Astrocyte (in vitro differentiated cells and primary cell): ENCODE results near the gene GCC1. TPM values are rescaled to one million over a fixed set of nuclear protein-coding genes. Genes with fewer than 3 reads are reported as not detected.

Source experiments
- DNase-seq: peaks from one replicate; pipeline ENCODE4 v3.0.0-alpha.2; 2010; ENCODE audit warnings: low read depth
- FAIRE-seq: peaks from 2 replicates; lab custom pipeline; 2011; peaks lifted over from hg19 to GRCh38; lab: Jason Lieb, UNC
- H2AFZ ChIP-seq: 2 replicates; pipeline ENCODE4 v1.6.0; 2012; ENCODE audit warnings: low read depth, low read length, inconsistent platforms
- H3K27ac ChIP-seq: 2 replicates; pipeline ENCODE4 v1.5.1; 2011; ENCODE audit warnings: low read depth, low read length, inconsistent platforms
- H3K27me3 ChIP-seq: 2 replicates; pipeline ENCODE4 v1.6.0; 2011; ENCODE audit warnings: low read length, inconsistent platforms; ENCODE audit not compliant: insufficient read depth
- H3K36me3 ChIP-seq: 2 replicates; pipeline ENCODE4 v1.5.1; 2011; ENCODE audit warnings: low read length, inconsistent platforms; ENCODE audit not compliant: insufficient read depth
- H3K4me1 ChIP-seq: 2 replicates; pipeline ENCODE4 v1.5.1; 2011; ENCODE audit warnings: low read length, inconsistent platforms; ENCODE audit not compliant: insufficient read depth
- H3K4me2 ChIP-seq: 2 replicates; pipeline ENCODE4 v1.6.0; 2012; ENCODE audit warnings: low read length, inconsistent platforms
- H3K4me3 ChIP-seq: 2 replicates; pipeline ENCODE4 v1.5.1; 2011; ENCODE audit warnings: low read depth, mild to moderate bottlenecking, low read length, inconsistent platforms; ENCODE audit not compliant: insufficient read depth
- H3K79me2 ChIP-seq: 2 replicates; pipeline ENCODE4 v1.6.0; 2012; ENCODE audit warnings: mild to moderate bottlenecking, low read length, inconsistent platforms; ENCODE audit not compliant: insufficient read depth
- H3K9ac ChIP-seq: 2 replicates; pipeline ENCODE4 v1.6.0; 2012; ENCODE audit warnings: mild to moderate bottlenecking, low read length, inconsistent platforms
- H3K9me3 ChIP-seq: 2 replicates; pipeline ENCODE4 v1.5.1; 2012; ENCODE audit warnings: low read depth, mild to moderate bottlenecking, low read length, inconsistent platforms; ENCODE audit not compliant: insufficient read depth
- H4K20me1 ChIP-seq: 2 replicates; pipeline ENCODE4 v1.6.0; 2012; ENCODE audit warnings: low read length, inconsistent platforms; ENCODE audit not compliant: insufficient read depth
- H3K27ac Mint-ChIP-seq: one replicate; pipeline ENCODE4 v1.8.0; 2021; ENCODE audit warnings: mild to moderate bottlenecking, mixed read lengths; ENCODE audit not compliant: unreplicated experiment
- H3K27me3 Mint-ChIP-seq: one replicate; pipeline ENCODE4 v1.8.0; 2021; ENCODE audit warnings: low read depth, mixed read lengths; ENCODE audit not compliant: unreplicated experiment
- H3K36me3 Mint-ChIP-seq: one replicate; pipeline ENCODE4 v1.8.0; 2021; ENCODE audit warnings: low read depth, mixed read lengths; ENCODE audit not compliant: unreplicated experiment
- H3K4me1 Mint-ChIP-seq: one replicate; pipeline ENCODE4 v1.8.0; 2021; ENCODE audit warnings: low read depth, mixed read lengths; ENCODE audit not compliant: unreplicated experiment
- H3K4me3 Mint-ChIP-seq: one replicate; pipeline ENCODE4 v1.8.0; 2021; ENCODE audit warnings: mild to moderate bottlenecking, moderate library complexity, mixed read lengths; ENCODE audit not compliant: unreplicated experiment
- H3K9me3 Mint-ChIP-seq: one replicate; pipeline ENCODE4 v1.8.0; 2021; ENCODE audit warnings: mild to moderate bottlenecking, mixed read lengths; ENCODE audit not compliant: unreplicated experiment
- CTCF ChIP-seq: IDR thresholded peaks from 2 replicates; pipeline ENCODE4 v1.5.1; 2011; ENCODE audit warnings: low read depth, mild to moderate bottlenecking, inconsistent platforms, low read length, moderate library complexity; ENCODE audit not compliant: insufficient read depth
- EZH2 ChIP-seq: IDR thresholded peaks from 2 replicates; pipeline ENCODE4 v1.6.1; 2012; ENCODE audit warnings: mild to moderate bottlenecking, low read length, inconsistent platforms; ENCODE audit not compliant: insufficient read depth
- total RNA-seq: library from RNA; stranded (reverse); gene quantifications from 2 replicates; pipeline ENCODE4 v1.2.1, GENCODE V29; 2021

GCC1 gene
- total RNA-seq, 1 donor from 2014 or later = 28.8 TPM

DNA sequence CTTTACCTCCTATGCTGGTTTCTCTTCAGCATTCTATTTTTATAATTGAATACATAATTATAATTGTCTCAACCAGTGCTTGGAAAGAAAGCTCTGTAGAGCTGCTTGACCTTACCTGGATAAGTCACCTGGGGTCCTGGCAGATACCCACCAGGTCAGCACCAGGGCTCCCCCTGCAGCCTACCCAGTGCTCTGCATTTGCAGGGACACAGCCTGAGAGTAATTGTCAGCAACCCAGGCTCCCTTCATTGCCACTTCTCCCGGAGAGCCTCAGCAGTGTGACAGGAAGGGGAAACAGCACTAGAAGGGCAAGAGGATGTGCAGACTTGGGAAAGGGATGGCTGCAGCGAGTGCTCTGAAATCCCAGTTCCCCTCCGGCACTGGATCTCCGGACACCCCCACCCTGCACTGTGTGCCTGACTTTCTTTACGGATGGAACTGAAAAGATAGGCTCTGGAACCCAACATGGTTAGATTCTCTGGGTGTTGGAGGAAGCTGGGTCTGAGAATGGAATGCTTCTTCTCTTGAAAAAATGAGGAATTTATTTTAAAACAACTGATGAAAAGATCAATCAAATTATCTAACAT is 44.0 kb upstream of the GCC1 start:
- H3K36me3 ChIP-seq = no peaks in the 10 kb centered on the region
- Mint-ChIP-seq H3K36me3 (no peaks in the 10 kb centered on the region), H3K9me3 (no peaks in the 10 kb centered on the region), H3K4me1 (peaks cover 11% of the 10 kb centered on the region), H3K4me3 (no peak overlapping the region), H3K27me3 (no peaks in the 10 kb centered on the region), H3K27ac (no peak overlapping the region)
- H3K9me3 ChIP-seq = no peaks in the 10 kb centered on the region
- no peak for DNase-seq
- H3K4me2 ChIP-seq = no peak overlapping the region
- H4K20me1 ChIP-seq = no peaks in the 10 kb centered on the region
- H3K9ac ChIP-seq = no peak overlapping the region
- H2AFZ ChIP-seq = no peak overlapping the region
- FAIRE-seq = no peak
- H3K79me2 ChIP-seq = no peaks in the 10 kb centered on the region
- no peak overlapping the region for H3K4me3 ChIP-seq
- peaks cover under 1% of the 10 kb centered on the region for H3K4me1 ChIP-seq
- H3K27ac ChIP-seq = no peak overlapping the region
- TF ChIP-seq CTCF = peak; percentile 19
- TF ChIP-seq EZH2 = no peak
- H3K27me3 ChIP-seq = peaks cover 9% of the 10 kb centered on the region

GRCh38 chr7:127628445-127628844 is 43.0 kb upstream of the GCC1 start:
- H3K36me3 ChIP-seq = no peaks in the 10 kb centered on the region
- DNase-seq = no peak
- Mint-ChIP-seq H3K4me1 (peaks cover 11% of the 10 kb centered on the region), H3K9me3 (no peaks in the 10 kb centered on the region), H3K27me3 (no peaks in the 10 kb centered on the region), H3K27ac (no peak overlapping the region), H3K36me3 (no peaks in the 10 kb centered on the region), H3K4me3 (no peak overlapping the region)
- FAIRE-seq = no peak
- H3K4me2 ChIP-seq = no peak overlapping the region
- no peaks in the 10 kb centered on the region for H3K79me2 ChIP-seq
- H4K20me1 ChIP-seq = no peaks in the 10 kb centered on the region
- no peak overlapping the region for H3K4me3 ChIP-seq
- H3K27ac ChIP-seq = no peak overlapping the region
- H3K4me1 ChIP-seq = no peaks in the 10 kb centered on the region
- TF ChIP-seq CTCF (no peak), EZH2 (no peak)
- no peak overlapping the region for H2AFZ ChIP-seq
- no peak overlapping the region for H3K9ac ChIP-seq
- H3K27me3 ChIP-seq = peaks cover 12% of the 10 kb centered on the region
- H3K9me3 ChIP-seq = no peaks in the 10 kb centered on the region

- Histone ChIP-seq H3K9ac (no peak overlapping the region), H3K79me2 (no peaks in the 10 kb centered on the region), H4K20me1 (no peaks in the 10 kb centered on the region), H3K36me3 (no peaks in the 10 kb centered on the region), H3K4me3 (no peak overlapping the region), H3K27ac (no peak overlapping the region), H2AFZ (no peak overlapping the region), H3K27me3 (peaks cover 28% of the 10 kb centered on the region), H3K9me3 (no peaks in the 10 kb centered on the region), H3K4me2 (no peak overlapping the region), H3K4me1 (no peaks in the 10 kb centered on the region)
- DNase-seq (no peak), FAIRE-seq (no peak)
- H3K4me1 Mint-ChIP-seq = peaks cover 14% of the 10 kb centered on the region
- H3K27ac Mint-ChIP-seq = no peak overlapping the region
- TF ChIP-seq EZH2 = no peak
- no peak for TF ChIP-seq CTCF
- H3K4me3 Mint-ChIP-seq = no peak overlapping the region
- peaks cover 10% of the 10 kb centered on the region for H3K27me3 Mint-ChIP-seq
- no peaks in the 10 kb centered on the region for H3K9me3 Mint-ChIP-seq
- H3K36me3 Mint-ChIP-seq = no peaks in the 10 kb centered on the region
Observed at GRCh38 chr7:127625331-127625730, 39.9 kb upstream of the GCC1 start.
